NOMO-1 treated with dmso at 0.1 percent for 144 hours (cell line): ENCODE data around the gene DMRTB1.

ENCODE experiments used
- DNase-seq: peaks from one replicate; lab custom pipeline; 2025; ENCODE audit not compliant: unreplicated experiment; lab: John Stamatoyannopoulos, UW

Gene DMRTB1

GRCh38 chr1:53484705-53485477 is 25.7 kb downstream of the DMRTB1 start:
- DNase-seq = no peak

- DNase-seq = peak; percentile 54
These were observed 26.5 kb downstream of the DMRTB1 start for GRCh38 chr1:53485478-53486394.

DNA sequence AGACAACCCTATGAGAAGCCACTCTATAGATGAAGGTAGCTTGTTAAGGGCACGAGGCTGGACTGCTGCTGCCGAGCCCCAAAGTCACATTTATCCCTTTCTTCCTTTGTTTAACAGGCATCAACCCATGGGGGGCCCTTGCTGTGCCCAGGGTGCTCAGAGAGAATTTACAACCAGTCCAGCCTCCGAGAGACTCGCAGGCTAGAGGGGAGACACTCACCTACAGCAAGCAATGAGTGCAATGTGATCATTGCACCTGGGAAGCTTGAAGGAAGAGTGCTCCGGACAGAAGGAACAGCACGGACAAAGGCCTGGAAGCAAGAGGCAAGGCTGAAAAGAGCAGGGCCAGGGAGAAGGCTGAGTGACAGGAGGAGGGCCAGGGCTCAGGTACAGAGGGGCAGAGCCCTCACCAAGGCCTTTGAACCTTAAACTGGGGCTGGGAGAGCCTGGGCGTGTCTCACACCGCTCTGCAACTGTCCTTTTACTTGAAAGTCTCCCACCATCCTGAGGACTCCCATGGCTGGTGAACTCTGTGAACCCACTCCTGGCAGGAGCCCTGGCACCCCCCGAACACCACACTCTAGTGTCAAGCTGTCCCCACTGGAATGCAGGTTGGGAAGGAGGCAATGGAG is 27.3 kb downstream of the DMRTB1 start:
- no peak for DNase-seq

DNA sequence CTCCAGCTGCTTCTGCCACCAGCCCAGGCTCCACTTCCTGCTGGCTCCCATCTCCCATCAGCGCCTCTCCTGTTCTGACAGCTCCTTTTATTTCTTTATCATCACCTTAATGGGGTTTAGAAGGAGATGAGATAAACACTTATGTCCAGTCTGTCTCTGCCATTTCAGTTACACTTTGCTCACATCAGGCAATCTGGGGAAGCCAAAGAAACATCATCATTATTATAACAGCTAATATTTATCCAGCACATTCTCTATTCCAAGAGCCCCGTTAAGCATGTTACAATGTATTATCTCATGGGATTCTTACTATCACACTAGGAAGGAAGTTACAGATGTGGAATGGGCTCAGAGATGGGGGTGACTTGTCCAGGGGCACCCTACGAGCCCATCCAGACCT is 31.2 kb downstream of the DMRTB1 start:
- no peak for DNase-seq

- no peak for DNase-seq
These were observed 36.6 kb downstream of the DMRTB1 start for GRCh38 chr1:53495633-53496345.

DNA sequence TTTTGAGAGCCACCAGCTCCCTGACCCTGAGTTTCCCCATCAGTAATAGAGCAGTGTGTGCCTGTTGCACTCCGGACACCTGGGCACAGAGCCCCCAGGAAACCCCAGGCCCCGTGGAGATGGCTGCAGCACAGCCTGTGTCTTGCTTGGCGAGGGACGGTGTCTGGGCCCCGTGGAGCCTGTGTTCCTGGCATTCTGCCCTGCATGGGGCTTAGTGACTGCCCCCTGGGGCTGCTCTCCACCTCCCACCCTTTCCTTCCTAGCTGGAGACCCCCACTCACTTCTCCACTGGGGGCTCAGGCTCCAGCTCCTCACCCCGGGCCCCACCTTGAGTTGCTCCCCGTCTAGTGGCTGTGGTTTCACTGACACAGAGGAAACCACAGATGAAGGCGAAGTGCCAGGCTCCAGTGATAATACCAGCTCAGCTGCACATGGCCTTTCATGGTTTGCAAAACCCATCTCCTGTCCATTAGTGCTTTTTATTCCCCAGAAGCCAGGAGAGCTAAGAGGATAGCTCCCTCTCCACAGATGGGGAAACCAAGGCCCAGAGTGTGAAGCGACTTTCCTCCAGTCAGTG is 39.4 kb downstream of the DMRTB1 start:
- DNase-seq = no peak

GRCh38 chr1:53499257-53500203 is 40.3 kb downstream of the DMRTB1 start:
- DNase-seq = no peak

DNA sequence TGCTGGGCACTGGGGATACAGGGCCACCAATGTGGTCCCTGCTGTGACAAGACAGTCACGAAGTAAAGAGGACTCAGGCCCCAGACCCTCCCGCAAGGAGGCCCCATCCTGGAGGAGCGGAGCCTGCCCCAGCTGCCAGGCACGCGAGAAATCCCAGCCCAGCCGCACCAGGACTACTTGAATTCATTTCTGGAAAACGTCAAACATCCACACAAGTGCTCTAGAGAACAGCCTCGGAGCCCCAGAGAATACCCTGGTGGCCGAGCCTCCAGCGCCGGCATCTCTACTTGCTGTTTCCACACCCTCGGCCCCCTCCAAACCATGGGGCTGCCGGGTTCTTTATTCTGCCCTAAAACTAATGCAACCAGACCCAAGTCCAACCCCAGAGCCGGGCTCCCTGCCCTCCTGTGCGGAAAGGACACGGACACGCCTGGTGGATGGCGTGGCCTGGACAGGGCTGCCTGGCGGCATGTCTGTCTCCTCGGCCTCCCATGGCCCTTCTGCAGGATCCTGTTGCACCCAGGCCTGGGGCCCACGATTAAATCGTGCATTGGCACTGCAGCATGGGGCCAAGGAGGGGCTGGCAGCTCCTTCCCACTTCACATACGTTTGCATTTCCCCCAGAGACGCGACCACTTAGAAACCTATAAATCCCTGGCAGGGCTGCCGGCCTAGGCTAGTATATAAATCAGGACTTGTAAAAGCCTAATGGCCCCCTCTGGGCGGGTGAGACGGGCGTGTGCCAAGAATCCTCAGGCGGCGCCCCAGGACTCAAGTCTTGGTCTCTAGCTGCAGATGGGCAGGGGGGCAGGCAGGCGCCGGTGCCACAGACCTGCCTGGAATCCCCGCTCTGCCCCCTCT is 41.2 kb downstream of the DMRTB1 start:
- DNase-seq = no peak

GRCh38 chr1:53501065-53502005 is 42.1 kb downstream of the DMRTB1 start:
- no peak for DNase-seq

DNA sequence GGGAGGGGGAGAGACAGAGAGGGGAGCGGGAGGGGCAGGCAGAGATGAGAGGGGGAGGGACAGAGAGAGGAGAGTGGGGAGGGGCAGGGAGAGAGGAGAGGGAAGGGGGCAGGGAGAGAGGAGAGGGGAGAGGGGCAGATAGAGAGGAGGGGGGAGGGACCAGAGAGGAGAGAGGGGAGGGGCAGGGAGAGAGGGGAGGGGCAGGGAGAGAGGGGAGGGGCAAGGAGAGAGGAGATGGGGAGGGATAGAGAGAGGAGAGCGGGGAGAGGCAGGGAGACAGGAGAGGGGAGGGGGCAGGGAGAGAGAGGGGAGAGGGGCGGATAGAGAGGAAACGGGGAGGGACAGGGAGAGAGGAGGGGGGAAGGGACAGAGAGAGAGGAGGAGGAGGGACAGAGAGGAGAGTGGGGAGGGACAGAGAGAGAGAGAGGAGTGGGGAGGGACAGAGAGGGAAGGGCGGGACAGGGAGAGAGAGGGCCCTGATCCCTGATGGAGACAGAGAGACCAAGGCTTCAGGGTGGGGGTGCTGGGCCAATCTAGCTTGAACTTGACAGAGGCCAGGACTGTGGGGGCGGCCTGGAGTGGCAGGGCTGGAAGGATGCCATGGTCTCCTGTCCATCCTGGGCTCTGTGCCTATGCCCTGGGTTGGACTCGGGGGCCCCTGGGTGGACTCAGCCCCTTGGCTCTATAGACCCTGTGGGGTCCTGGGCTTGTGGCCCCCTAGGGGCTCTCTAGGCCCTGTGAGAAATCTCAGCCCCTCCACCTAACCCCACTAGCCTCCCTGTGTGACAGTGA is 43.6 kb downstream of the DMRTB1 start:
- DNase-seq = no peak

DNA sequence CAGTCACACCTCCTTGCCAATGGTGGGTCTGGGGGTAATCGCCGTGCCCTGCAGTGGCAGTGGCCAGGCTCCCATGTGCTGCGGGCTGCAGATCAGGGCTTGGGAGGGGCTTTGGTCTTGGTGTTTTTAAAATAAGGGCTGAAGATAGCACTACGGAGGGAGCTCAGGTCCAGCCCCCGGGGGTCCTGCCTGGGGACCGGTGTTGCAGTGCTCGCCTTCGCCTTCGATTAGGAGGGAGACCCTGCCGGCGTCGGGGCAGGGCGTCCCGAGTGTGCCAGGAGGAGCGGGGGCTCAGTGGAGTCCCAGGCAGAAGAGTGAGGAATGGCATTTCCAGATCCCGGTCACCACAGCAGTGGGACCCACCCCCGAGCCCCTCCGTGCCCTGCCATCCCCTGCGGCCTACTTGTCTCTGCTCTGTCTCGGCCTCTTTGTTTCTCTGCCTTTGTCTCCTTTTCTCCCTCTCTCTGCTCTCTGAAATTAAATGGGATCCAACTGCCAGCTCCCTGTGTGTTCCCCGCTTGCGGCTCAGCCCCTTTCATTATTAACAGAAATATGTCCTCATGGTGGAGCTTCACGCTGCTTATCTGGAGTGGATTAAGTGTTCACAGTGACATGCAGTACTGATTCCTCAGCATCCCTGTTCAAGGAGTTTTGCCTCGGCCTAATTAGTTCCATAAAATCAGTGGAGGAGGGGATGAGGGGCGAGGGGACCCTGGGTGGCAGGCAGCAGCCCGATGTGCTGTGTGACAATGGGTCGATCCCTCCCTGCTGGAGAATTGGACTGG is 44.4 kb downstream of the DMRTB1 start:
- DNase-seq = no peak

GRCh38 chr1:53504901-53505300 is 45.7 kb downstream of the DMRTB1 start:
- DNase-seq = no peak

DNA sequence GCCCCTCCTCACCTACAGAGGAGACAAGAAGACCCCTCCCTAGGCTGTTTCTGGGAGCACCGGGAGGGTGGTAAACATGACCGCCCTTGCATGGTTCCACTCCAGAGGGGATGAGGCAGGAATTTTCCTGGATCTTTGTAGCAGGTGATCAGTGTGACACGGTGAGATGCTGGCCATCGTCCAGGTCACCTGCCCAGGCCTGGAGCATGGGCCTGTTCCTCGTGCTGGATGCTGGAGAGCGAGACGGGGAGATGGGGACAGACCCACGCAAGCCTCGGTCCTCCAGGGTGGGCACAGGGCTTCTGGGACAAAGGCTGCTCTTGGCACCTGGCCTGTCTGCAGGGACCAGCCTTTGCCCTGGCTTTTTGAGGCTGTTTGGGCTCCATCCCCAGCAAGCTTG is 46.2 kb downstream of the DMRTB1 start:
- DNase-seq = no peak

DNA sequence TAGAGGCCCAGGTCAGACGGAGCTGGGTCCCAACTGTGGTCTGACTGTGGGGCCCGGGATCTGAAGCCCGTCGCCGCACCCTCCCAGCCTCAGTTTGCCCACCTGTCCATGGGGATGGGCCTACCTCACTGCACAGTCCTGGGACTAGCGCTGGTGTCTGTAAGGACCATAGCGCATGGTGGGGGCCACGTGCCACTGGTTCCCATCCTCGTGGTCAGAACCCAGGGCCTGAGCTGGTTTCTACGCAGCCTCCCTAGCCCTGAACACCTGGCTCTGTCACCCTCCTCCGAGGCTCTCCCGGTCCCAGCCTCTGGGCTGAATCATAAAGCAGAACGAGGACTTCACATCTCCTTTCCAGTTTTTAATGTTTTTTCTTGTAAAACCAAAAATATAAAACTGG is 46.7 kb downstream of the DMRTB1 start:
- DNase-seq = no peak

DNA sequence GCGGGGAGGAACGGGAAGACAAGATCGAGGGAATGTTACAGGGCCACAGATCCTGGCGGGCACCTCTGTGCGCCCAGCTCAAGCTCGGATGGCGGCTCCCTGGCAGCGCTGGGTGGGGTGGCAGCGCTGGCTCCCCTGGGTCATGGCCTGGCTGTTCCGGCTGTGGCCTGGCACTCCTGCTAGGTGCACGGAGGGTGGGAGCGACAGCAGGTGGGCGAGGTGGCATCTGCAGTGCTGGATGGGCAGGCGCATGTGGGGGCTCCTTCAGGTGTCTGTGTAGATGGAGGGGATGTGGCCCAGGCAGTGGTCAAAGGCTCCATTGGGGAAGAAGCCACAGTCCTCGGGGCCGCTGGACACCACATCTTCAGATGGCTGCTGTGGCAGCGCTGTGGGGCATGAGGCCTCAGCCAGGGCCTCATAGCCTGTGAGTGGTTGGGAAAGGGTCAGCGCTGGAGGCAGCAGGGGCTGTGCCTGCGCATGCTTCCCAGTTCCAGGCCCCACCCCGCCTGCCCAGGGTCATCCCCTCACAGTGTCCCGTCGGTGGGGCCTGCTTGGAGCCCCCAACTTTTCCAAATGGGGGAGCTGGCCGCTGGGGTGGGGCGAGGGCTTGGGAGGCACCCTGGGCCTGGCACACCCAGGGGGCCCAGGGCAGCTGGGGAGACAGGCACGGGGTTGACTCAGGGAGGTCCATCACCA is 47.3 kb downstream of the DMRTB1 start:
- DNase-seq = no peak
